Measurements from ENCODE around the gene FAM50B. TPM values are rescaled to one million over a fixed set of nuclear protein-coding genes. Genes with fewer than 3 reads are reported as not detected.

The FAM50B gene
- total and polyA plus RNA-seq, 2 donors from 2014 or later, result 13.2 to 24.8 TPM

GRCh38 chr6:3800850-3801591 is 48.2 kb upstream of the FAM50B start:
- intact Hi-C loops (cut with DNase I), result no loop called here
- H3K27ac ChIP-seq (ENCODE audit: low read depth in 2 of 2, low read length in 2 of 2), result no peak overlapping the region
- no peaks in the 10 kb centered on the region for H3K9me3 ChIP-seq (ENCODE audit: control insufficient read depth in 2 of 3, insufficient read depth in 1 of 3, low read length in 3 of 3)
- no peak overlapping the region for H3K9ac ChIP-seq (ENCODE audit: low read length in 3 of 3)
- FAIRE-seq (no peak), DNase-seq (no peak)
- H3K36me3 ChIP-seq (ENCODE audit: control insufficient read depth in 2 of 3, insufficient read depth in 3 of 3, low read length in 3 of 3), result no peaks in the 10 kb centered on the region
- H3K4me3 ChIP-seq (ENCODE audit: low read length in 3 of 3), result no peak overlapping the region
- H3K4me1 ChIP-seq (ENCODE audit: control insufficient read depth in 2 of 3, insufficient read depth in 2 of 3, low read depth in 1 of 3, low read length in 3 of 3), result peaks cover 3 to 35% (median 13%) of the 10 kb centered on the region in 3 donors
- no peaks in the 10 kb centered on the region for H3K27me3 ChIP-seq (ENCODE audit: control insufficient read depth, insufficient read depth, low read length)
- TF ChIP-seq CTCF (IDR thresholded peaks at IDR 0.05; ENCODE audit: borderline replicate concordance, extremely low read depth, insufficient read depth), result no peak

GRCh38 chr6:3801960-3802359 is 47.2 kb upstream of the FAM50B start:
- DNase-seq, result no peak
- no peak for TF ChIP-seq CTCF (IDR thresholded peaks at IDR 0.05; ENCODE audit: borderline replicate concordance, extremely low read depth, insufficient read depth)
- FAIRE-seq, result no peak
- Histone ChIP-seq H3K9ac (ENCODE audit: low read length in 3 of 3) (no peak overlapping the region), H3K9me3 (ENCODE audit: control insufficient read depth in 2 of 3, insufficient read depth in 1 of 3, low read length in 3 of 3) (no peaks in the 10 kb centered on the region), H3K27ac (ENCODE audit: low read depth in 2 of 2, low read length in 2 of 2) (no peak overlapping the region), H3K36me3 (ENCODE audit: control insufficient read depth in 2 of 3, insufficient read depth in 3 of 3, low read length in 3 of 3) (no peaks in the 10 kb centered on the region), H3K4me1 (ENCODE audit: control insufficient read depth in 2 of 3, insufficient read depth in 2 of 3, low read depth in 1 of 3, low read length in 3 of 3) (peaks cover 3 to 36% (median 13%) of the 10 kb centered on the region in 3 donors), H3K4me3 (ENCODE audit: low read length in 3 of 3) (no peak overlapping the region), H3K27me3 (ENCODE audit: control insufficient read depth, insufficient read depth, low read length) (no peaks in the 10 kb centered on the region)
- intact Hi-C loops (cut with DNase I), result no loop called here

GRCh38 chr6:3803627-3804468 is 45.3 kb upstream of the FAM50B start:
- Histone ChIP-seq H3K36me3 (ENCODE audit: control insufficient read depth in 2 of 3, insufficient read depth in 3 of 3, low read length in 3 of 3) (no peaks in the 10 kb centered on the region), H3K4me1 (ENCODE audit: control insufficient read depth in 2 of 3, insufficient read depth in 2 of 3, low read depth in 1 of 3, low read length in 3 of 3) (peaks cover 0 to 20% (median 6%) of the 10 kb centered on the region in 3 donors), H3K27me3 (ENCODE audit: control insufficient read depth, insufficient read depth, low read length) (no peaks in the 10 kb centered on the region), H3K27ac (ENCODE audit: low read depth in 2 of 2, low read length in 2 of 2) (peak overlapping the region in 1 of 2 donors; percentile 68), H3K9me3 (ENCODE audit: control insufficient read depth in 2 of 3, insufficient read depth in 1 of 3, low read length in 3 of 3) (no peaks in the 10 kb centered on the region), H3K4me3 (ENCODE audit: low read length in 3 of 3) (no peak overlapping the region), H3K9ac (ENCODE audit: low read length in 3 of 3) (peak overlapping the region in 1 of 3 donors; percentile 0)
- DNase-seq (peak in 3 of 5 donors; percentile 54 to 83 (median 81)), FAIRE-seq (no peak)
- intact Hi-C loops (cut with DNase I), result no loop called here
- no peak for TF ChIP-seq CTCF (IDR thresholded peaks at IDR 0.05; ENCODE audit: borderline replicate concordance, extremely low read depth, insufficient read depth)

Measured in kidney (tissue), 14 donors.